Measurements from ENCODE around the gene GPR148.

GPR148 gene

GRCh38 chr2:130769343-130769907 is 40.6 kb downstream of the GPR148 start:
- DNase-seq (ENCODE audit: low spot score), result no peak

GRCh38 chr2:130776550-130776949 is 47.7 kb downstream of the GPR148 start:
- no peak for DNase-seq (ENCODE audit: low spot score)

GRCh38 chr2:130778781-130779180 is 49.9 kb downstream of the GPR148 start:
- DNase-seq (ENCODE audit: low spot score), result no peak

Data from pons (tissue), 1 donor.